GM19238 (cell line): ENCODE data around the gene C11orf54.

Experiments
- DNase-seq: peaks from one replicate; pipeline ENCODE4 v3.0.0; 2011; ENCODE audit warnings: low spot score; ENCODE audit not compliant: insufficient read length

The C11orf54 gene

DNA sequence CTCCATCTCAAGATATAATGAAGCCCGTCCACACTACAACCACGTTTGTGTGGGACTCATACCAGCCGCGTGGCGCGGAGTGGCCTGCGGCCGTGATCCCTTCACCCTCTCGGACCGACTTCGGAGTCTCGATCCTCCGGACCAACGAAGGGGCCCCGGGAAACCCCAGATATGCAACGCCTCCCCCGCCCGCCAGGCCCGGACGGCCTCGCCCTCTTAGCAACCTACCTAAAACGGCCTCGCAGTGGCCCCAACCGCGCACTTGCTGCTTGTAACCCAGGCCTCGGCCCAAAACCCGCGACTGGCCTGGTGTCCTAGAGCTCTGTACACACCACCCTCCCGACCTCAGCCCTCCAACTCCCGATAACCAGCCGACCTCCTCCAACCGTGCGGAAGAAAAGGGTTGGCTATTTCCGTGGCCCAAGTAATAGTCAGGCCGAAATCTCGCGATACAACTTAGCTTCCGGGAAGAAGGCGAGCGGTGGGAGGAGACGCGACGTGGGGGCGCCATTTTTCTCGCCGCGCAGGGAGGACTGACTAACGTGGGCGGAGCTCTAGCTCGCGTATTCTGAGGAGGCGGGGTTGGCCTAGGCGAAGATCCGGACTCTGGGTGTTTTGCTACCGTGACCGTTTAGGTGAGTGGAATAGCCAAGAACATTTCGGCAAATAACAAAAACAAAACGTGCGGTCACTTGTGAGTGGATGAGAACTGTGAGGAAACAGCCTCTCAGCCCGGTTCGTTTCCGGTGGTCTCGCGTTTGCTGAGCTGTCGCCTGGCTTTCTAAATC lies at the start of gene C11orf54, which contains the start of gene TAF1D:
C11orf54 (plus strand) TSS at position 579 of the 788 bp plus-strand sequence. CDS start 5,722 bp downstream, outside the sequence.
TAF1D (minus strand) TSS at position 402 of the 788 bp plus-strand sequence. CDS start 2,191 bp downstream, outside the sequence.
- DNase-seq = peak; percentile 77

DNA sequence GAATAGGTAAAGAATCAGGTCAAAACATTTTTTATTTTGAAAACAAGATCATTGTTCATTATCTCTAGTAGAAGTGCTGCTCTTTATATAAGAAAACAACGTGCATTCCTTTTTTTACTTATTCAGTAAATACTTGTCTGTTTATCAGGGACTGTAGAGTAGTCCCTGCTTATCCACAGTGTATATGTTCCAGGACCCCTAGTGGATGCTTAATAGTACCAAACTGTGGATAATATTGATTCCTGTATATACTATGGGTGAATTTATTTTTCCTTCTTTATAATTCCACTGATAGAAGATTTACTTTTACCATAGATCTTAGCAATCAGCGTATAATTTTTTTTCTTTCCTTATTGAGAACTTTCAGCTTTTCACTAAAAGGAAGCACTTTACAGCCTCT lies 47.4 kb upstream of the C11orf54 start:
- no peak for DNase-seq

DNA sequence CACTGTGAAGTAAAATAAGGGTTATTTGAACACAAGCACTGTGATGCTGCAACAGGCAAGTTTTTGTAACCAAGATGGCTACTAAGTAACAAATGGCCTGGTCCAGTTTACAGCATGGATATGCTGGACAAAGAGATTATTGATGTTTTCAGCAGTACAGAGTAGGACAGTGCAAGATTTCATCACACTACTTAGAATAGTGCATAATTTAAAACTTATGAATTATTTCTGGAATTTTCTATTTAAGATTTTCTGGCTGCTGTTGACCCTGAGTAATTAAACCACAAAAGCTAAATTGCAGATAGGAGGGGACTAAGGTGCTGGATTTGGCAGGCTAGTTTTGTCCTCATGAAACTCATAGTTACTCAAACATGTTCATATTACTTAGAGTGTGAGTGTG lies 46.9 kb upstream of the C11orf54 start:
- no peak for DNase-seq

DNA sequence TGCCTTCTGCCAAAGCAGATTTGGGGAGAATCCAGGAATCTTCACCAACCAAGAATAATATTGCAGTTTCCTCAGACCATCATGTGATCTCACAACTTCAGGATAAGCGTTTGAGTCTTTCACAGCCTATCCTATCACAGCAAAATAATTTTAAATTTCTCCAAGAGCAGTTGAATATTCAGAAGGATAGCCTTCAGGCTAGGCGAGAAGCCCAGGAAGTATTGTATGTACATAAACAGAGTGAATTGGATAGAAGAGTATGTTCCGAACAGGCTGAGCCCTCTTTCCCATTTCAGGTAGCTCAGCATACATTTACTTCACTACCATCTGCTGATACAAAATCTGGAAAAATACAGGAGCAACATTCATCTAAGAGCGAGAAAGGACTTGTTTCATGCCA lies 43.9 kb upstream of the C11orf54 start:
- no peak for DNase-seq

DNA sequence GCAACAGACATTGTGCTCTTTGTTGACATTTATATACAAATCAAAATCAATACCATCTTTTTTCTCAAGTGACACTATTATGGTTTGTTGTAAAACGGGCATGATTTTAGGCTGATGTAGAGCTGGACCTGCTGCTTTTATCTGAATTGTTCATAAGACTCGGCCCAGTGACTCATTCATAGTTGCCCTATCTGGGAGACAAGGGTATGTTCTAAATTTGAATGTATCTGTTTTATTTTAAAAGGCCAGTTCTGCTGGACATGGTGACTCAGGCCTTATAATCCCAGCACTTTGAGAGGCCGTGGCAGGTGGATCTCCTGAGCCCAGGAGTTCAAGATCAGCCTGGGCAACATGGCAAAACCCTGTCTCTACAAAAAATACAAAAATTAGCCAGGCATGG lies 40.6 kb upstream of the C11orf54 start:
- no peak for DNase-seq

DNA sequence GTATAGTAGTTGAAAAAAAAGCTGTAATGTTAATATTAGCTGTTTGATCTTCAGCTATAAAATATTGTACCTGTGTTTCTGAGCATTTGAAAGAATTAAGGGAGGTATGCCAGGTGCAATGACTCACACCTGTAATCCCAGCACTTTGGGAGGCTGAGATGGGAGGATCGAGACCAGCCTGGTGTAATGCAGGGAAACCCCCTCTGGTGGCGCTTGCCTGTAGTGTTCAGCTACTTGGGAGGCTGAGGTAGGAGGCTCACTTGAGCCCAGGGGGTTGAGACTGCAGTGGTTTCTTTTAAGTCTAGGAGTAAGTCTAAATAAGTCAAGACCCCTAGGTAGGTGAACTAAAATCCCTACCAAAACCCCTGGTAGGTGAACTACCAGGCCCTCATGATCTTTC lies 37.2 kb upstream of the C11orf54 start:
- DNase-seq = no peak

DNA sequence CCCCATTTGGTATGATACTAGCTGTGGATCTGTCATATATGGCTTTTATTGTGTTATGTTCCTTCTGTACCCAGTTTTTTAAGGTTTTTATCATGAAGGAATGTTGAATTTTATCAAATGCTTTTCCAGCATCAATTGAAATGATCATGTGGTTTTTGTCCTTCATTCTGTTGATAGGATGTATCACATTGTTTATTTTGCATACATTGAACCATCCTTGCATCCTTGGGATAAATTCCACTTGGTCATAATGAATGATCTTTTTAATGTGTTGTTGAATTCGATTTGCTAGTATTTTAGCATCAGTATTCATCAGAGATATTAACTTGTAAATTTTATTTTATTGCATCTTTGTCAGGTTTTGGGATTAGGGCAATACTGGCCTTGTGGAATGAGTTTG lies 31.2 kb upstream of the C11orf54 start:
- no peak for DNase-seq

DNA sequence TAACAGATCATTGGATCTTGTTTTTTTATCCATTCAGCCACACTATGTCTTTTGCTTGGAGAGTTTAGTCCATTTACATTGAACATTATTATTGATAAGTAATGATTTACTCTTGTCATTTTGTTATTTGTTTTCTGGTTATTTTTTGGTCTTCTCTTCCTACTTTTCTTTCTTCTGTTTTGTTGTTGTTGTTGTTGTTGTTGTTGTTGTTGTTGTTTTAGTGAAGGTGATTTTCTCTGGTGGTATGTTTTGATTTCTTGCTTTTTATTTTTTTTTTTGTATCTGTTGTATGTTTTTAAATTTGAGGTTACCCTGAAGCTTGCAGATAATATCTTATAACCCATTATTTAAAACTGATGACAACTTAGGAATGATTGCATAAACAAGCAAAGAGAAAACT lies 28.8 kb upstream of the C11orf54 start:
- DNase-seq = no peak

DNA sequence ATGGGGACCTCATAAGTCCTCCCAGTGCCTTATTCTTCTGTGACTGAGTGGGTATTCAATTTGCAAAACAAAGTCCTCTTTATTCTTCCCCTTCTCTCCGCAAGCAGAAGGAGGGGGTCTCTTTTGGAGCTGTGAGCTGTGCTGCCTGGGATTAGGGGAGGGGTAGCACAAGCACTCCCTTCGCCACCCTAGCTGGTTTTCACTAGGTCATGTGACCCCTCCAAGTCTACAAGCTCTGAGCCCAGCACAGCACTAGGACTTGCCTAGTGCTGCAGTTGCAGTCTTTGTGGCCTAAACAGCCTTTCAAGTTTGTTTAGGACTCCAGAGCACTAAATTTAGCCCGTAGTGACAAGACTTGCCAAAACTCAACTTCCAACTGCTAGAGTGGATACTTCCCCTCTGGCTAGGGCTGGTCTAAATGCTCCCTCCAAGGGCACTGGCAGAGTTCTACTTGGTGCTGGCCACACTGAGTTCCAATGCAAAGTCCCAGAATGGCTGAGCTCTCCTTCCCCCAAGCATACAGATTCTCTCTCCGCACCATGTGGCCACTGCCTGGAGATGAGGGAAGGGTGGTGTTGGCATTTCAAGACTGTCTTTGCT lies 25.6 kb upstream of the C11orf54 start:
- no peak for DNase-seq

DNA sequence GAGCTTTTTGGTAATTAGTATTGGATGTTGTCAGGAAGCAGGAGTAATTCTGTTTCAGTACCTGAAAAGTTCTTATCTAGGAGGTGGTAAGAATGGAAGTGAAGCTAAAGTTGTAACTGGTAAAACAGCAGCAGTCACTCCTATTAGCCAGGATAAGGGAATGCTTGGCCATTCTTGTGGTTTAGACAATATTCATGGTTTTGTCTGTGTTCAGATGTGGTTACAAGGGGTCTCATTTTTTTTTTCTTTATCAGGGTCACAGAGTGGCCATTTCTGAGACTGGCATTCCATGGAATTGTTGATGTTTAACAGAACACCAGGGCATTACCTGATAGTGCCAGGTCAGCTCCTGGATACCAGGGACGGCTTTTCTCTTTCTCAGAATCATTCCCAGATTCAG lies 24.0 kb upstream of the C11orf54 start:
- no peak for DNase-seq

DNA sequence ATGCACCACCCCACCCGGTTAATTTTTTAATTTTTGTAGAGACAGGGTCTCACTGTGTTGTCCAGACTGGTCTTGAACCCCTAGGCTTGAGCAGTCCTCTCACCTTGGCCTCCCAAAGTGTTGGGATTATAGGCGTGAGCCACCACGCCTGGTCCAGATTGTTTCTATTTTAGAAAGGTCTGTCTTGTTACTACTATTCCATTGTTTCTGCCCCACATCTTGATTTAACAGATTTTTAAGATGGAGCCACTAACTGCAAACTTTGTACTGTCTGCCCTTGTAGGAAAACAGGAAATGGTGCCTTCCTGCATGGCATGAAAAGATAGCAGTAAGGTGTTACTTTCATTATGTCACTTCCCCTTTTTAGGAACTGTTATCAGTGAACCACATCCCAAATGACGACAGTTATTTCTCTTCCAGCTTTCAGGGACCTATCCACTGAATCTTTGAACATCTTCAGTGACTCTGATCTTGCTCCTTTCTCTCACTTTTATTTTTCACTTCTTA lies 23.4 kb upstream of the C11orf54 start:
- DNase-seq = peak; percentile 24

DNA sequence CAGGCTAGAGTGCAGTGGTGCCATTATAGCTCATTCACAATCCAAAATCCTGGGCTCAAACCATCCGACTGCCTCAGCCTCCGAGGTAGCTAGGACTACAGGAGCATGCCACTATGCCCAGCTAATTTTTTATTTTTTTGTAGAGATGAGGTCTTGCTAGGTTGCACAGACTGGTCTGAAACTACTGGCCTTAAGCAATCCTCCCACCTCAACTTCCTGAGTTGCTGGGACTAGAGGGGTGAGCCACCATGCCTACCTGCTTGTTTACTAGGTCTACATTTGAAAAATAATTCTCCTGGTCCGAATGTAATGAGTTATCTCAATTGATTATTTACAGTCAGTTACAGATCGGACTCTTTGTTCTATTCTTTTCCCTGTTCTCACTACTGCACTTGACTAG lies 22.2 kb upstream of the C11orf54 start:
- no peak for DNase-seq

DNA sequence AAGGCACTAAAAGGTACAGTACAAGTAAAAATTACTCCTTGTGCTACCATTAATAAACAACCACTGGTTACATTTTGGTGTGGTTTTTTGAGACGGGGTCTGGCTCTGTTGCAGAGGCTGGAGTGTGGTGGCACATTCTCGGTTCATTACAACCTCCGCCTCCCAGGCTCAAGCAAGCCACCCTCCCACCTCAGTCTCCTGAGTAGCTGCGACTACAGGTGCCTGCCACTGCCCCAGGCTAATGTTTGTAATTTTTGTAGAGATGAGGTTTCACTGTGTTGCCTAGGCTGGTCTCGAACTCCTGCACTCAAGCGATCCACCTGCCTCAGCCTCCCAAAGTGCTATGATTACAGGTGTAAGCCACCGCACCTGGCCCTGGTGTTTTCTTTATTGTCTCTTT lies 20.9 kb upstream of the C11orf54 start:
- DNase-seq = no peak

DNA sequence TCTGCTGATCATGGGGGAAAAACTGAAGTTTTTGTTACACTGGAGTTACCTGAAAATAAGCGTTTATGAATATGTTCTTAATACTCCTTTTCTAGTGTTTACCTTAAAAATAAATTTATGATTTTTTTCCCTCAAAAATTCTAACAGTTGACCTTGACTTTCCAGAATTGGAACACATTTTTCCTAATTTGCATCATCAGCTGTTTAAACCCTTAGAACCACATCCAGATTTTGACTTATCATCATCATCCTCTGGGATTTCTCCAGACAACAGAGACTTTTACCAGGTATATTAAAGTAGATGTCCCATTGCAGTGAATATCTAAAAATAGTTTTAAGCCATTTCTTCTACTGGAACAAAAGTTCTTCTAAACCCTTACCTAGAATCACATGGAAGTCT lies 17.4 kb upstream of the C11orf54 start:
- DNase-seq = no peak

DNA sequence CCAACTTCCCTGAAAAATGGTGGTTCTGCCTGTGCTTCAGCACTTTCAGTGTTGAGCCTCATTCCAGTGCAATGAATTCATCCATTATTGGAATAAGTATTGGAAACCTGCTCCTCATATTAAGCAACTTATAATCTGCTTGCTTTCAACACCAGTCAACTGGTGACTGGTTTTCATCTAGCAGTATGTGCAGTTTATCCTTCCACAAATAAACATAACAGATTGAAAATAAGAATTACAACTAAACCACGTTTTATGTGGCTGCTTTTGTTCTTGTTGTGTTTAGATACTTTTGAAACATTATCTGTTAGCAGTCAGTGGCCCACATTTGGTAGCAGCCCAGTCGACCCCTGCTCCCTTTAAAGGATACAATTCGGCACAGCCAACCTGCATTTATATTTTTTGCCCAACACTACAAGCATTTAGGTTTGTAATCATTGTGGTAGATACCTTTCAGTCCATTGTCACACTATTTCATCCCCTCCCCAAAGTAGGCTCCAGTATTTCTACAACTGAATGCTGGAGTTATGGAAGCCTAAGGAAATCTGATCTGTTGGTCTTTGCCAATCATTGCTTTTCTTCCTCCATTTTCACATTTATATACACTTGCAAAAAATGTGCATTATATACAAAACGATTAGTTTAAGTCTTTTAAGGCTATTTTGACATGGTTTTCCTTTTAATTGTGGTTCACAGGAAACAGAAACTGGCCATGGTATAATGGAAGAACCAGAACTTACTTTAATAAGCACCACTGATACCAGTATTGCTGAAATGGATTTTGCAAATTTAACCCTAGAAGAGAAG lies 13.3 kb upstream of the C11orf54 start:
- DNase-seq = no peak

DNA sequence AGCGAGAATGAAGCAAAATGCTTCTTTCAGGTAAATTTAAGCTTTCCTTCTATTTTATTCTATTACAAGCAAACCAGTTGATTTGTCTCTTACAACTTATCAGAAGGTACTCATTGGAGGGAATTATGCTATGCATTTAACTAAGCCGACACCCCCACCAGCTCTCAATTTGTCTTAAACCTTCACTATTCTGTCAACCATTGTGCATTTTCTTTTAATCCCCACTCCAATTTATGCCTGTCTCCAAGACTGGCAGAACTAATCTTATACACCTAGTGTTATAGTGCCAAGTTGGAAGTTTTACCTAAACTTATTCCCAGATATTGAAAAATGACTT lies 12.7 kb upstream of the C11orf54 start:
- no peak for DNase-seq

DNA sequence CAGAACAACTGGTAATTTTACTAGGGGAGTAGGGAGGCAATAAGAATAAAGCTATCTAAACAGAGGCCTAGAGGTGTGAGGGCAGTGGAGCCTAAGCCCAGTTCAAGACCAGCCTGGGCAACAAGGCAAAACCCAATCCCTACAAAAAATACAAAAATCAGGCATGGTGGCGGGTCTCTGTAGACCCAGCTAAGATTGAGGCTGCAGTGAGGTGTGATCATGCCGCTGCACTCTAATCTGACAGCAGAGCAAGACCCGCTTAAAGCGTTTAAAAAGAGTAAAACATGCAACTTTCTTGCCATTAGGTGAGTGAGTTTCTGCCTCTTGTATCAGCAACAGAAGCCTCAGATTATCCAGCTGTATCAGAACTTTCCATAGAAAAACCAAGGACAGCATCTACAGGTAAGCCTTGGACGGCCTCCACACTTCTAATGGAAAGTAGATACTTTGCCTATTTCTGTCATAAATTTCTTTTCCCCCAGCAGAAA lies 12.3 kb upstream of the C11orf54 start:
- DNase-seq = no peak

DNA sequence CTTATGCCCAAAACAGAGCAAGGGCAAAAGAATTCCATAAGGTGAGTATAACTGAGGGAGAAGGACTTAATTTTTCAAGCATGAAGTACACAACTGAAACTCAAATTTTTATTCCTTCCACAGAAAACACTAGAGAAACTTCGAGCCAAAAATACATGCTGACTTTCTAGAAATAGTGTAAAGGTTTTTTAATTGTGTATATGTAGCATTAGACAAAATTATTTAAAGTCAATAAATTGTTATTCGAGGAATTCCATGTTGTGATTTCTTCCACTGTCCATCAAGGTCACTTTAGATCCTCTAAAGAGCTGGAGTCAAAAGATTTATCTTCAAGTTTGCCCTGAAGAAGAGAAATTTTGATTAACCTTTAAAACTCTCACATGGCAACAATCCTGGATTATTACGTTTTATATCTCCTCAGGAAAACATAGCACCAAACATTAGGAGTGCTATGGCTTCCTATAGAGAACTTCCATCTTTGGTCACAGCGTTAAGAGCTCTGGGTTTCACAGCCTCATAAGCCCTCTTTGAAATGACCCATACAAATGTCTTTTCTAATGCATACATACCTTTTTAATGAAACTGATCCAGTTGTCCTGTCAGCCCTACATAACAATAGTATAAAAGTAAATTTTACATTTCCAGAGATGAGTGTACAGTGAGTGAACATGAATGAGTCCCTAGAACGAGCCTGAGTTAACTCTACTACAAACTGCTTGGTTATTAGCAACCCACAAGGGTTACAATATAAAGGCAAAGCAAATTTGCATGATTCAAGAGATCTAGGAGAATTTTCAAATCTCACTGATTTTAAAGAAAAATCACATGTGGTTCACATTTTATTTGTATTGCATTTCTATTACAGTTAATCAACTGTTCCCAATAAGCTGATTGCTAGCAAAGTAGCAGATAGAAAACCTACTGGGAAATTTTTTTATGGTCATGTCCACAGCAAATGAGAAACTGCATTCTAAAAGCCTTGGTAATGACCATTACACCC lies 11.1 kb upstream of the C11orf54 start:
- no peak for DNase-seq

DNA sequence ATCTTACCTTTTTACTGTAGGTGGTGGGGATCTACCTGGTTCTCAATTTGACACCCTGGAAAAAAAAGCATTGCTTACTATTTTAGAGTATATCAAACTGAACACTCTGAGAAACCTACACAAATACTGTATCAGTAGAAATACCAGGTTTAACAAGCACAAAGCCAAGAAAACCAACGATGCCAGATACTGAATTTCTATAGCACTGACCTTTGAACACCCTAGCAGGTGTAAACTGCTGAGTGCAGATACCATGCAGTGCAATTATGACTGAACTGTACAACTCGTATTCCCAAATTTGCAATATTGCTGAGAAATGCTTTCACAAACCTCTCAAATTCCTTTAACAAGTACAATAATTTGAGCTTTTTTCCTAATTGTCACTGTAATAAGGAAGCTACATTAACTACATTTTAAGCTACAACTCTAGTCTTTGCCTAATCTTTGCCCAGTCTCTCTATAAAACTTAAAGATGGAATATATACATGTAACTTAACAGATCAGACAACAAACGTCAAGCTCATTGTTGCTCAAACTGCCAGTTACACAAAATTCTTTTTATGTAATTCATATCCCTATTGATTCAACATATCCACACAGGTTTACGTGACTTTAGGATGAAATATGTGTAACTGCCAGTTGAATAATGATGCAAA lies 9.1 kb upstream of the C11orf54 start:
- no peak for DNase-seq

DNA sequence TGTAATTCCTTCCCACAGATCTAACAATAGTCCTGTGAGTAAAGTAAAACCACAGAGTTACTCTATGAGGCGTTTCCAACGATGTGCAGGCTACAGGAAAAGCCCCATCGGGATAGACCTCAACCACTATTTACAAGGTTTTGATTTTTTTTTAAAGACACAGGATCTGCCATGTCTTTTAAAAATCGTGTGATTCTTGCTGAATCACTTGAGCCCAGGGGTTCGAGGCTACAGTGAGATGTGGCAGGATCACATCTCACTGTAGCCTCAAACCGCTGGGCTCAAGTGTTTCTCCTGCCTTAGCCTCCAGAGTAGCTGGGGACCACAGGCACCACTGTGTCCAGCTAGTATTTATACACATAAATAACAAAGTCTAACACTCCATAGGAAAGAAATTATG lies 8.0 kb upstream of the C11orf54 start:
- no peak for DNase-seq
